NT2/D1 (cell line): ENCODE data around the gene CTSC.

Experiments used
- DNase-seq: peaks from one replicate; pipeline ENCODE4 v3.0.0-alpha.2; 2011; ENCODE audit warnings: low read depth, low spot score
- H3K27me3 ChIP-seq: 2 replicates; pipeline ENCODE4 v1.6.0; 2011; ENCODE audit warnings: mild to moderate bottlenecking; ENCODE audit not compliant: insufficient read length, insufficient read depth
- H3K36me3 ChIP-seq: 2 replicates; pipeline ENCODE4 v1.6.1; 2011; ENCODE audit warnings: mild to moderate bottlenecking, low read length, mixed read lengths; ENCODE audit not compliant: insufficient read depth, insufficient read length
- H3K4me1 ChIP-seq: 2 replicates; pipeline ENCODE4 v1.5.1; 2011; ENCODE audit not compliant: insufficient read depth, insufficient read length
- H3K4me3 ChIP-seq: 2 replicates; pipeline ENCODE4 v1.5.1; 2011; ENCODE audit warnings: low read depth; ENCODE audit not compliant: insufficient read length
- H3K9ac ChIP-seq: 2 replicates; pipeline ENCODE4 v1.6.0; 2011; ENCODE audit warnings: low read depth; ENCODE audit not compliant: insufficient read length
- H3K9me3 ChIP-seq: 2 replicates; pipeline ENCODE4 v1.5.1; 2011; ENCODE audit warnings: mild to moderate bottlenecking, low read length; ENCODE audit not compliant: insufficient read depth
- SUZ12 ChIP-seq: IDR thresholded peaks from 2 replicates; pipeline ENCODE4 v1.6.1; 2011; ENCODE audit not compliant: insufficient read length, insufficient read depth; ENCODE audit errors: extremely low read depth
- YY1 ChIP-seq: IDR thresholded peaks from 2 replicates; pipeline ENCODE4 v1.6.1; 2011; ENCODE audit not compliant: insufficient read length, insufficient read depth
- ZNF274 ChIP-seq: IDR thresholded peaks from 2 replicates; pipeline ENCODE4 v1.6.1; 2011; ENCODE audit warnings: mild to moderate bottlenecking, low read depth, low read length

CTSC gene

DNA sequence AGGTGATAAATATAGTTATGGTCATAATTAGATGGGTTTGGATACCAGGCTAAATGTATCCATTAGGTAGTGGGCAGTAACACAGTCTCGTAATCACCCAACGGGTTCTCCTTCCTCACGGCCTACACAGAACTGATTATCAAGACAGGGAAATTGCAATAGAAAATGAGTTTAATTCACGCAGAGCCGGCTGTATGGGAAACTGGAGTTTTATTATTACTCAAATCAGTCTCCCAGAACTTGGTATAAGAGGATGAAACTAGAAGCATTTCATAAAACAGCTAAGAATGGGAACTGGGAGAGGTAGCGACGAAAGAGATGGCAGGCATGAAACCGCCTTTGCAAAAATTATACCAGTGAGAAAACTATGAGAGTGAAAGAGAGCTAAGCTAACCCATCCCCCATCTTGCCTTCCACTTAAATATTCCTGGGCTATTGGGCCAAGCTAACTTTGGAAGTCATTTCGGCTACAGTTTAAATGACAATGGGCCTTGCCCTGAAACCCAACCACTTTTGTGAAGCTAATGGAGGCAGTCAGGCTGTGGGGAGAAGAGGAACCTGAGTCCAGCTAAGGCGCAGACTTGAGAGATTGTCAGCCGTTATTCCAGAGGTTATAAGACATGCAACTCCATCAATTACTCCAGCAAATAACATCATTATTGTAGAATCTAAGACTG is 29.6 kb downstream of the CTSC start:
- Histone ChIP-seq H3K4me1 (no peaks in the 10 kb centered on the region), H3K36me3 (peaks cover 66% of the 10 kb centered on the region)

GRCh38 chr11:88306785-88307184 is 30.8 kb downstream of the CTSC start:
- TF ChIP-seq ZNF274: no peak
- no peak for TF ChIP-seq YY1
- no peak for TF ChIP-seq SUZ12

More for the DNA sequence above, 29.6 kb downstream of the CTSC start:
- DNase-seq: peak; percentile 83
- Histone ChIP-seq H3K9ac (no peak overlapping the region), H3K9me3 (no peaks in the 10 kb centered on the region), H3K4me3 (no peak overlapping the region), H3K27me3 (no peaks in the 10 kb centered on the region)
- no peak for TF ChIP-seq ZNF274
- TF ChIP-seq SUZ12: no peak
- TF ChIP-seq YY1: no peak

DNA sequence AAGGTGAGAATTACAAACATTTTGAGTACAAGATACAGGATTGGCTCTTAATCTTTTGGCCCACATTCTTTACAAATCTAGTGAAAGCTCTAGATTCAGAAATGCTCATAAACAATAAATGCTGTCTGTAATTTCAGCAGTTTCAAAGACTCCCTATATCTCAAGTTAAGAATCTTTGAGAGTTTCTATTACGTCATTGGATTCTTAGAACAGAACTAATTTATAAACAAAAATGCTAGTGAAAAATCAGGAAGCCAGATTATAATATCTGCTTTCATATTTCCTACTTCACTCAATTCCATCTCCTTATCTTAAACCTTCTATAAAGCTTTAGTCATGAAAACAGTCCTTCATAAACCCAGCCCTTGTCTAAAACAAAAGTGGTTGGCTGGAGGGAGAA is 32.1 kb downstream of the CTSC start:
- no peak overlapping the region for H3K4me3 ChIP-seq
- no peak for DNase-seq
- peaks cover 53% of the 10 kb centered on the region for H3K36me3 ChIP-seq
- no peak for TF ChIP-seq ZNF274
- TF ChIP-seq SUZ12: no peak
- TF ChIP-seq YY1: no peak
- no peak overlapping the region for H3K9ac ChIP-seq
- H3K27me3 ChIP-seq: no peaks in the 10 kb centered on the region
- H3K9me3 ChIP-seq: no peaks in the 10 kb centered on the region
- no peaks in the 10 kb centered on the region for H3K4me1 ChIP-seq

More at GRCh38 chr11:88306785-88307184, 30.8 kb downstream of the CTSC start:
- no peaks in the 10 kb centered on the region for H3K9me3 ChIP-seq
- no peak overlapping the region for H3K4me3 ChIP-seq
- DNase-seq: no peak
- no peaks in the 10 kb centered on the region for H3K4me1 ChIP-seq
- H3K27me3 ChIP-seq: no peaks in the 10 kb centered on the region
- H3K36me3 ChIP-seq: peaks cover 60% of the 10 kb centered on the region
- no peak overlapping the region for H3K9ac ChIP-seq

DNA sequence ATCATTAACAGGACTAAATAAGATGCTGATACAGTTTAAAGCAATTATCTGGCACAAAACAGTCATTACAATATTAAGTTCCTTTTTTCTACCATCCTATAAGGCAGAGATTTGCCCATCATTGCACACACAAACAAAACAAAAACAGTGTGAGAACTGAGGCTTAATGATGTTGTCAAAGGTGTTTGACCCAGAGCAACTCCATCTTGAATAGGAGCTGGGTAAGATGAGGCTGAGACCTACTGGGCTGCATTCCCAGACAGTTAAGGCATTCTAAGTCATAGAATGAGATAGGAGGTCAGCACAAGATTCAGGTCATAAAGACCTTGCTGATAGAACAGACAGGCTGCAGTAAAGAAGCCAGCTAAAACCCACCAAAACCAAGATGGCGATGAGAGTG is 33.2 kb downstream of the CTSC start:
- H3K36me3 ChIP-seq: peaks cover 62% of the 10 kb centered on the region
- H3K27me3 ChIP-seq: no peaks in the 10 kb centered on the region
- no peak overlapping the region for H3K9ac ChIP-seq
- H3K9me3 ChIP-seq: no peaks in the 10 kb centered on the region
- DNase-seq: no peak
- no peak overlapping the region for H3K4me3 ChIP-seq
- TF ChIP-seq SUZ12 (no peak), YY1 (no peak), ZNF274 (no peak)
- H3K4me1 ChIP-seq: no peaks in the 10 kb centered on the region

DNA sequence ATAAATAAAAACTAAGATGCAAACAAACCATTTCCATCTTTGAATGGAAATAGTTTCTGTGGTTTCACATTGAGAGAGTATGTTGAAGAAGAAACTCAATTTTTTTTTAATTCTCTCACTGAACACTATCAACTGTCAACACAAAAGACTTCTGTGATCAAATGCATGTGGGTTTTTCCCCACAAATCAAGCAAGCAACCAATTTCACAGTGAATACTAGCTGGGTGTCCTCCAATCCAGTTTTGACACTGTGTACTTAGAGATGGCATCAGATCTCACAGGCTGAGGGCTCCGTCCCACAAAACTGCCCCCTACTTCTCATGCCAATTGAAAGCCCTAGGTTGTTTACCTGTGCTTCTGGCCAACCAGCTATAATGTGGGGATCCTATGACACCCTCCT is 34.5 kb downstream of the CTSC start:
- Histone ChIP-seq H3K9me3 (no peaks in the 10 kb centered on the region), H3K27me3 (no peaks in the 10 kb centered on the region), H3K4me1 (no peaks in the 10 kb centered on the region), H3K36me3 (peaks cover 56% of the 10 kb centered on the region), H3K4me3 (no peak overlapping the region), H3K9ac (no peak overlapping the region)
- TF ChIP-seq ZNF274: no peak
- no peak for TF ChIP-seq SUZ12
- TF ChIP-seq YY1: no peak
- DNase-seq: no peak

- no peaks in the 10 kb centered on the region for H3K9me3 ChIP-seq
- H3K4me3 ChIP-seq: no peak overlapping the region
- TF ChIP-seq ZNF274: no peak
- TF ChIP-seq SUZ12: no peak
- TF ChIP-seq YY1: no peak
- H3K36me3 ChIP-seq: peaks cover 53% of the 10 kb centered on the region
- H3K27me3 ChIP-seq: no peaks in the 10 kb centered on the region
- no peak for DNase-seq
- H3K9ac ChIP-seq: no peak overlapping the region
- H3K4me1 ChIP-seq: no peaks in the 10 kb centered on the region
Observed at GRCh38 chr11:88301488-88302140, 35.9 kb downstream of the CTSC start.

GRCh38 chr11:88300888-88301487 is 36.5 kb downstream of the CTSC start:
- H3K4me3 ChIP-seq: no peak overlapping the region
- TF ChIP-seq YY1 (no peak), SUZ12 (no peak), ZNF274 (no peak)
- H3K27me3 ChIP-seq: no peaks in the 10 kb centered on the region
- peak; percentile 68 for DNase-seq
- peaks cover 53% of the 10 kb centered on the region for H3K36me3 ChIP-seq
- no peak overlapping the region for H3K9ac ChIP-seq
- no peaks in the 10 kb centered on the region for H3K4me1 ChIP-seq
- H3K9me3 ChIP-seq: no peaks in the 10 kb centered on the region
